ENCODE data around the gene LRMDA.

The LRMDA gene

DNA sequence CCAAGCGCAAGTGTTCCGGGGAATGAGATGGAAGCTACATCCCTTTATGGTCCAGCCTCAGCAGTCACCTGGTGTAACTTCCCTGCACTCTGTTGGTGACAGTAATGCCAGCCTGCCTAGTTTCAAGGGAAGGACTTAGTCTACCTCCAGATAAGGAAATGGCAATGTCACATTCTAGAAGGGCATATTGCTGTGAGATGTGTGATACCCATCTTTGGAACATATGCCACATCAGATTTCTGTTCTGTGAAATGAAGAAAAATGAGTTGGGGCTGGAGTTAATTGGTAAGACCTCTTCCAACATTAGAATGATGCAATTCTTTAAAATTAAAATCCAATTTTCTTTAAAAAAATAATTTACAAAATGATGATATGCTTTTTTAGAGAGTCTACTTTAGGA is 212.0 kb downstream of the LRMDA start:
- Histone ChIP-seq H2BK5ac (ENCODE audit: low read depth, low read length, poor library complexity, severe bottlenecking) (no peak overlapping the region), H3K27ac (ENCODE audit: low read length, poor library complexity, severe bottlenecking) (no peak overlapping the region), H2BK12ac (ENCODE audit: low read length in 2 of 2) (no peak overlapping the region), H4K91ac (ENCODE audit: low read length) (no peak overlapping the region), H3K79me1 (replicated peaks; ENCODE audit: low read length, poor library complexity, severe bottlenecking) (no peaks in the 10 kb centered on the region), H3K4me2 (ENCODE audit: low read length, poor library complexity, severe bottlenecking) (no peak overlapping the region), H3K4me1 (ENCODE audit: control insufficient read depth, insufficient read depth, low read depth, low read length) (no peaks in the 10 kb centered on the region), H3K23ac (ENCODE audit: low read length in 2 of 2) (no peak overlapping the region), H3K4ac (ENCODE audit: low read depth in 1 of 2, low read length in 2 of 2) (no peak overlapping the region), H3K9ac (ENCODE audit: low read length) (no peak overlapping the region), H3K4me3 (ENCODE audit: insufficient read depth in 1 of 2, low read depth in 1 of 2, low read length in 2 of 2) (no peak overlapping the region), H3K27me3 (ENCODE audit: control insufficient read depth in 1 of 2, insufficient read depth in 1 of 2, low read length in 2 of 2) (peaks cover 0 to 21% of the 10 kb centered on the region in 2 experiments), H2AFZ (ENCODE audit: low read depth, low read length) (no peak overlapping the region), H3K9me3 (ENCODE audit: control insufficient read depth, low read length) (no peaks in the 10 kb centered on the region), H2BK120ac (ENCODE audit: low read depth, low read length) (no peak overlapping the region), H2BK15ac (ENCODE audit: low read depth, poor library complexity, severe bottlenecking) (no peak overlapping the region), H3K14ac (ENCODE audit: low read length in 2 of 2) (no peak overlapping the region), H3K18ac (ENCODE audit: low read depth in 1 of 2, low read length in 2 of 2) (no peak overlapping the region), H4K8ac (ENCODE audit: low read length) (peak overlapping the region; percentile 50), H3K36me3 (ENCODE audit: control insufficient read depth in 1 of 2, insufficient read depth in 2 of 2, low read depth in 1 of 2, low read length in 2 of 2) (no peaks in the 10 kb centered on the region), H2AK5ac (ENCODE audit: low read length, severe bottlenecking) (no peak overlapping the region)
- WGBS = 100% methylated on average over 2 of the region's 2 CpGs
- no peak for DNase-seq

- Histone ChIP-seq H2AK5ac (ENCODE audit: low read length, severe bottlenecking) (no peak overlapping the region), H3K4me3 (ENCODE audit: insufficient read depth in 1 of 2, low read depth in 1 of 2, low read length in 2 of 2) (no peak overlapping the region), H2BK5ac (ENCODE audit: low read depth, low read length, poor library complexity, severe bottlenecking) (no peak overlapping the region), H2BK15ac (ENCODE audit: low read depth, poor library complexity, severe bottlenecking) (no peak overlapping the region), H4K91ac (ENCODE audit: low read length) (no peak overlapping the region), H3K18ac (ENCODE audit: low read depth in 1 of 2, low read length in 2 of 2) (no peak overlapping the region), H3K14ac (ENCODE audit: low read length in 2 of 2) (no peak overlapping the region), H3K4me1 (ENCODE audit: control insufficient read depth, insufficient read depth, low read depth, low read length) (no peaks in the 10 kb centered on the region), H2AFZ (ENCODE audit: low read depth, low read length) (no peak overlapping the region), H3K27ac (ENCODE audit: low read length, poor library complexity, severe bottlenecking) (no peak overlapping the region), H3K9me3 (ENCODE audit: control insufficient read depth, low read length) (no peaks in the 10 kb centered on the region), H2BK12ac (ENCODE audit: low read length in 2 of 2) (no peak overlapping the region), H2BK120ac (ENCODE audit: low read depth, low read length) (no peak overlapping the region), H3K4me2 (ENCODE audit: low read length, poor library complexity, severe bottlenecking) (no peak overlapping the region), H3K36me3 (ENCODE audit: control insufficient read depth in 1 of 2, insufficient read depth in 2 of 2, low read depth in 1 of 2, low read length in 2 of 2) (no peaks in the 10 kb centered on the region), H3K27me3 (ENCODE audit: control insufficient read depth in 1 of 2, insufficient read depth in 1 of 2, low read length in 2 of 2) (peaks cover 0 to 21% of the 10 kb centered on the region in 2 experiments), H3K79me1 (replicated peaks; ENCODE audit: low read length, poor library complexity, severe bottlenecking) (no peaks in the 10 kb centered on the region), H3K23ac (ENCODE audit: low read length in 2 of 2) (no peak overlapping the region), H3K4ac (ENCODE audit: low read depth in 1 of 2, low read length in 2 of 2) (no peak overlapping the region), H3K9ac (ENCODE audit: low read length) (no peak overlapping the region), H4K8ac (ENCODE audit: low read length) (no peak overlapping the region)
- WGBS = 87% methylated on average over 4 of the region's 5 CpGs
- no peak for DNase-seq
These were observed 212.7 kb downstream of the LRMDA start for GRCh38 chr10:75643944-75644692.

DNA sequence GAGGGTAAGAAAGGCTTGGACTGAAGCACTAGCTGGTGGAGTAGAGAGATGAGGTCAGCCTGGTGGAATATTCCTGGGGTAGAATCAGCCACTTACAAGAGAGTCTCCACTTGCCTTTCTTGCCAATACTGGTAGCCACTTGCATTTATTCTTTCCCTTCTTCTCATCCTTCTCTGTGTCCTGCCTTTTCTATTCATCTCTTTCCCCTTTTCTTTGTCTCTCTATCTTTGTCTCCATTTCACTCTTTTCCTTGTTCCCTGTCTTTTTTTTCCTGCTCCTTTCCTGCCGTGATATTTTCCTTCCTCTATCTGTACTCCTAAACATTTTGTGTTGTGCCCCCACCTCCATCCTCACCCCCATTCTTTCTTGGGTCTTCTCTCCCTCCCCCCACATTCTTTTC is 214.3 kb downstream of the LRMDA start:
- H3K9ac ChIP-seq (ENCODE audit: low read length) = no peak overlapping the region
- no peaks in the 10 kb centered on the region for H3K79me1 ChIP-seq (replicated peaks; ENCODE audit: low read length, poor library complexity, severe bottlenecking)
- no peak overlapping the region for H2AFZ ChIP-seq (ENCODE audit: low read depth, low read length)
- no peak overlapping the region for H2AK5ac ChIP-seq (ENCODE audit: low read length, severe bottlenecking)
- H3K36me3 ChIP-seq (ENCODE audit: control insufficient read depth in 1 of 2, insufficient read depth in 2 of 2, low read depth in 1 of 2, low read length in 2 of 2) = no peaks in the 10 kb centered on the region
- no peak overlapping the region for H2BK12ac ChIP-seq (ENCODE audit: low read length in 2 of 2)
- WGBS = 100% methylated on average over 1 of the region's 1 CpG
- no peak overlapping the region for H2BK5ac ChIP-seq (ENCODE audit: low read depth, low read length, poor library complexity, severe bottlenecking)
- H4K8ac ChIP-seq (ENCODE audit: low read length) = no peak overlapping the region
- H3K14ac ChIP-seq (ENCODE audit: low read length in 2 of 2) = no peak overlapping the region
- H3K4me1 ChIP-seq (ENCODE audit: control insufficient read depth, insufficient read depth, low read depth, low read length) = no peaks in the 10 kb centered on the region
- H3K4ac ChIP-seq (ENCODE audit: low read depth in 1 of 2, low read length in 2 of 2) = no peak overlapping the region
- no peak overlapping the region for H3K27ac ChIP-seq (ENCODE audit: low read length, poor library complexity, severe bottlenecking)
- no peak overlapping the region for H2BK15ac ChIP-seq (ENCODE audit: low read depth, poor library complexity, severe bottlenecking)
- H4K91ac ChIP-seq (ENCODE audit: low read length) = no peak overlapping the region
- DNase-seq = no peak
- no peak overlapping the region for H2BK120ac ChIP-seq (ENCODE audit: low read depth, low read length)
- H3K27me3 ChIP-seq (ENCODE audit: control insufficient read depth in 1 of 2, insufficient read depth in 1 of 2, low read length in 2 of 2) = peaks cover 0 to 17% of the 10 kb centered on the region in 2 experiments
- no peak overlapping the region for H3K18ac ChIP-seq (ENCODE audit: low read depth in 1 of 2, low read length in 2 of 2)
- no peaks in the 10 kb centered on the region for H3K9me3 ChIP-seq (ENCODE audit: control insufficient read depth, low read length)
- H3K23ac ChIP-seq (ENCODE audit: low read length in 2 of 2) = no peak overlapping the region
- no peak overlapping the region for H3K4me2 ChIP-seq (ENCODE audit: low read length, poor library complexity, severe bottlenecking)
- no peak overlapping the region for H3K4me3 ChIP-seq (ENCODE audit: insufficient read depth in 1 of 2, low read depth in 1 of 2, low read length in 2 of 2)

DNA sequence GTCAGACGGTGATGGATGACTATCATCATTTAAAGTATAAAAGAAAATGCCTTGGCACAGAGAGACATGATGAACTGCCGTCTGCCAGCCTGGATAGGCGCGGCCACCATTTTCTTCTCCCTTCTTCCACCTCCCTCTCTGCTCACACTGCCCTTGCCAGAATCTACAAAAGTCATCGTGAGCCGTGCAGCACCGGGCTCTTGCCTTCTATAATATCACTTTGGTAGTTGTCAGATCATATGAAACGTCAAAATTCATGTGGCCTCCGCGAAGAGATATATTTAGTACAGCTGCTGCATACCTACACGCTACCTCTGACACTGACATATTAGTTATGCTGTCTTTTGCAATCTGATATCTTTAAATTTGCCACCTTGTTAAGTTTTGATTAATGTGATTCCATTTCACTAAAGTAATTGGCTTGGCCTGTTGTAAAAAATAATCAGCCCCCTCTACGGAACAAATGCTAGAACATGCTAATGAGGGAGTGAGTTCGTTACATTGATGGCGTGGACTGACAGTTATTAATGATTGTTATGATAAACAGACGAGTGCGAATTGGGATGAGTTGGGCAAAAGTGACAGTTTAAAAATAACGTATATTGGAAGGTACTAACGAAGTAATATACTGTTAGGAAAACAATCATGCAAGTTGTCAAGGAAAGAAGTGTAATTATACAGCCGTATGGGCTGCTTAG is 214.9 kb downstream of the LRMDA start:
- no peaks in the 10 kb centered on the region for H3K9me3 ChIP-seq (ENCODE audit: control insufficient read depth, low read length)
- DNase-seq = no peak
- H3K4me1 ChIP-seq (ENCODE audit: control insufficient read depth, insufficient read depth, low read depth, low read length) = no peaks in the 10 kb centered on the region
- no peak overlapping the region for H4K91ac ChIP-seq (ENCODE audit: low read length)
- H3K4ac ChIP-seq (ENCODE audit: low read depth in 1 of 2, low read length in 2 of 2) = no peak overlapping the region
- H3K9ac ChIP-seq (ENCODE audit: low read length) = no peak overlapping the region
- H3K27me3 ChIP-seq (ENCODE audit: control insufficient read depth in 1 of 2, insufficient read depth in 1 of 2, low read length in 2 of 2) = peaks cover 0 to 17% of the 10 kb centered on the region in 2 experiments
- H3K27ac ChIP-seq (ENCODE audit: low read length, poor library complexity, severe bottlenecking) = no peak overlapping the region
- H2BK12ac ChIP-seq (ENCODE audit: low read length in 2 of 2) = no peak overlapping the region
- no peak overlapping the region for H3K18ac ChIP-seq (ENCODE audit: low read depth in 1 of 2, low read length in 2 of 2)
- no peak overlapping the region for H4K8ac ChIP-seq (ENCODE audit: low read length)
- WGBS = 90% methylated on average over 18 of the region's 19 CpGs
- no peak overlapping the region for H2BK5ac ChIP-seq (ENCODE audit: low read depth, low read length, poor library complexity, severe bottlenecking)
- H3K14ac ChIP-seq (ENCODE audit: low read length in 2 of 2) = no peak overlapping the region
- H2BK15ac ChIP-seq (ENCODE audit: low read depth, poor library complexity, severe bottlenecking) = no peak overlapping the region
- H3K23ac ChIP-seq (ENCODE audit: low read length in 2 of 2) = no peak overlapping the region
- H2AFZ ChIP-seq (ENCODE audit: low read depth, low read length) = no peak overlapping the region
- no peak overlapping the region for H2AK5ac ChIP-seq (ENCODE audit: low read length, severe bottlenecking)
- no peak overlapping the region for H3K4me3 ChIP-seq (ENCODE audit: insufficient read depth in 1 of 2, low read depth in 1 of 2, low read length in 2 of 2)
- no peaks in the 10 kb centered on the region for H3K79me1 ChIP-seq (replicated peaks; ENCODE audit: low read length, poor library complexity, severe bottlenecking)
- no peak overlapping the region for H2BK120ac ChIP-seq (ENCODE audit: low read depth, low read length)
- H3K36me3 ChIP-seq (ENCODE audit: control insufficient read depth in 1 of 2, insufficient read depth in 2 of 2, low read depth in 1 of 2, low read length in 2 of 2) = no peaks in the 10 kb centered on the region
- no peak overlapping the region for H3K4me2 ChIP-seq (ENCODE audit: low read length, poor library complexity, severe bottlenecking)

Measured in mesenchymal stem cell (in vitro differentiated cells and primary cell).